Erythroblast (primary cell): Measurements from ENCODE around the gene TRIM69.
"Not testable (repeated sequence)": the region's sequence is repeated elsewhere in the genome, so short reads cannot be mapped to it uniquely, and the experiment has no call there.

Experiments
- DNase-seq, 2 experiments: peaks; one replicate each; lab custom pipeline; 2025; lab: John Stamatoyannopoulos, UW
- GATA1 ChIP-seq: IDR thresholded peaks from 2 replicates; pipeline ENCODE4 v1.6.1; 2011; ENCODE audit warnings: low read depth, mild to moderate bottlenecking, control low read depth, low read length, moderate library complexity
- POLR2A ChIP-seq: IDR thresholded peaks from 2 replicates; pipeline ENCODE4 v1.6.1; 2011; ENCODE audit warnings: mild to moderate bottlenecking, low read length

Gene TRIM69

DNA sequence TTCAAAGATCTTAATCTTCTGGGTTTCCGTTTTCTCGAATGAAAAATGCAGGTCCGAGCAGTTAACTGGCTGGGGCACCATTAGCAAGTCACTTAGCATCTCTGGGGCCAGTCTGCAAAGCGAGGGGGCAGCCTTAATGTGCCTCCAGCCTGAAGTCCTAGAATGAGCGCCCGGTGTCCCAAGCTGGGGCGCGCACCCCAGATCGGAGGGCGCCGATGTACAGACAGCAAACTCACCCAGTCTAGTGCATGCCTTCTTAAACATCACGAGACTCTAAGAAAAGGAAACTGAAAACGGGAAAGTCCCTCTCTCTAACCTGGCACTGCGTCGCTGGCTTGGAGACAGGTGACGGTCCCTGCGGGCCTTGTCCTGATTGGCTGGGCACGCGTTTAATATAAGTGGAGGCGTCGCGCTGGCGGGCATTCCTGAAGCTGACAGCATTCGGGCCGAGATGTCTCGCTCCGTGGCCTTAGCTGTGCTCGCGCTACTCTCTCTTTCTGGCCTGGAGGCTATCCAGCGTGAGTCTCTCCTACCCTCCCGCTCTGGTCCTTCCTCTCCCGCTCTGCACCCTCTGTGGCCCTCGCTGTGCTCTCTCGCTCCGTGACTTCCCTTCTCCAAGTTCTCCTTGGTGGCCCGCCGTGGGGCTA is 25.1 kb upstream of the TRIM69 start, which contains the start of the genes B2M and PATL2:
TSS of gene B2M (plus strand) at position 422 of the 647 bp plus-strand sequence. CDS start at position 452, 30 bp downstream.
TSS of gene PATL2 (minus strand) at position 228 of the 647 bp plus-strand sequence. CDS start 34,833 bp downstream, outside the sequence.
- DNase-seq: peak; percentile 97 to 98
- TF ChIP-seq GATA1 (no peak), POLR2A (peak; percentile 100)

DNA sequence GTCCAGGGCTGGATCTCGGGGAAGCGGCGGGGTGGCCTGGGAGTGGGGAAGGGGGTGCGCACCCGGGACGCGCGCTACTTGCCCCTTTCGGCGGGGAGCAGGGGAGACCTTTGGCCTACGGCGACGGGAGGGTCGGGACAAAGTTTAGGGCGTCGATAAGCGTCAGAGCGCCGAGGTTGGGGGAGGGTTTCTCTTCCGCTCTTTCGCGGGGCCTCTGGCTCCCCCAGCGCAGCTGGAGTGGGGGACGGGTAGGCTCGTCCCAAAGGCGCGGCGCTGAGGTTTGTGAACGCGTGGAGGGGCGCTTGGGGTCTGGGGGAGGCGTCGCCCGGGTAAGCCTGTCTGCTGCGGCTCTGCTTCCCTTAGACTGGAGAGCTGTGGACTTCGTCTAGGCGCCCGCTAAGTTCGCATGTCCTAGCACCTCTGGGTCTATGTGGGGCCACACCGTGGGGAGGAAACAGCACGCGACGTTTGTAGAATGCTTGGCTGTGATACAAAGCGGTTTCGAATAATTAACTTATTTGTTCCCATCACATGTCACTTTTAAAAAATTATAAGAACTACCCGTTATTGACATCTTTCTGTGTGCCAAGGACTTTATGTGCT is 24.5 kb upstream of the TRIM69 start:
- peak; percentile 79 to 86 for DNase-seq
- TF ChIP-seq GATA1 (no peak), POLR2A (no peak)

DNA sequence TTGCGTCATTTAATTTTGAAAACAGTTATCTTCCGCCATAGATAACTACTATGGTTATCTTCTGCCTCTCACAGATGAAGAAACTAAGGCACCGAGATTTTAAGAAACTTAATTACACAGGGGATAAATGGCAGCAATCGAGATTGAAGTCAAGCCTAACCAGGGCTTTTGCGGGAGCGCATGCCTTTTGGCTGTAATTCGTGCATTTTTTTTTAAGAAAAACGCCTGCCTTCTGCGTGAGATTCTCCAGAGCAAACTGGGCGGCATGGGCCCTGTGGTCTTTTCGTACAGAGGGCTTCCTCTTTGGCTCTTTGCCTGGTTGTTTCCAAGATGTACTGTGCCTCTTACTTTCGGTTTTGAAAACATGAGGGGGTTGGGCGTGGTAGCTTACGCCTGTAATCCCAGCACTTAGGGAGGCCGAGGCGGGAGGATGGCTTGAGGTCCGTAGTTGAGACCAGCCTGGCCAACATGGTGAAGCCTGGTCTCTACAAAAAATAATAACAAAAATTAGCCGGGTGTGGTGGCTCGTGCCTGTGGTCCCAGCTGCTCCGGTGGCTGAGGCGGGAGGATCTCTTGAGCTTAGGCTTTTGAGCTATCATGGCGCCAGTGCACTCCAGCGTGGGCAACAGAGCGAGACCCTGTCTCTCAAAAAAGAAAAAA is 23.9 kb upstream of the TRIM69 start:
- no peak for TF ChIP-seq POLR2A
- TF ChIP-seq GATA1: no peak
- DNase-seq: peak; percentile 86 to 89

DNA sequence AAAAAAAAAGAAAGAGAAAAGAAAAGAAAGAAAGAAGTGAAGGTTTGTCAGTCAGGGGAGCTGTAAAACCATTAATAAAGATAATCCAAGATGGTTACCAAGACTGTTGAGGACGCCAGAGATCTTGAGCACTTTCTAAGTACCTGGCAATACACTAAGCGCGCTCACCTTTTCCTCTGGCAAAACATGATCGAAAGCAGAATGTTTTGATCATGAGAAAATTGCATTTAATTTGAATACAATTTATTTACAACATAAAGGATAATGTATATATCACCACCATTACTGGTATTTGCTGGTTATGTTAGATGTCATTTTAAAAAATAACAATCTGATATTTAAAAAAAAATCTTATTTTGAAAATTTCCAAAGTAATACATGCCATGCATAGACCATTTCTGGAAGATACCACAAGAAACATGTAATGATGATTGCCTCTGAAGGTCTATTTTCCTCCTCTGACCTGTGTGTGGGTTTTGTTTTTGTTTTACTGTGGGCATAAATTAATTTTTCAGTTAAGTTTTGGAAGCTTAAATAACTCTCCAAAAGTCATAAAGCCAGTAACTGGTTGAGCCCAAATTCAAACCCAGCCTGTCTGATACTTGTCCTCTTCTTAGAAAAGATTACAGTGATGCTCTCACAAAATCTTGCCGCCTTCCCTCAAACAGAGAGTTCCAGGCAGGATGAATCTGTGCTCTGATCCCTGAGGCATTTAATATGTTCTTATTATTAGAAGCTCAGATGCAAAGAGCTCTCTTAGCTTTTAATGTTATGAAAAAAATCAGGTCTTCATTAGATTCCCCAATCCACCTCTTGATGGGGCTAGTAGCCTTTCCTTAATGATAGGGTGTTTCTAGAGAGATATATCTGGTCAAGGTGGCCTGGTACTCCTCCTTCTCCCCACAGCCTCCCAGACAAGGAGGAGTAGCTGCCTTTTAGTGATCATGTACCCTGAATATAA is 23.0 kb upstream of the TRIM69 start:
- peak; percentile 38 to 56 for DNase-seq
- TF ChIP-seq GATA1: no peak
- no peak for TF ChIP-seq POLR2A

DNA sequence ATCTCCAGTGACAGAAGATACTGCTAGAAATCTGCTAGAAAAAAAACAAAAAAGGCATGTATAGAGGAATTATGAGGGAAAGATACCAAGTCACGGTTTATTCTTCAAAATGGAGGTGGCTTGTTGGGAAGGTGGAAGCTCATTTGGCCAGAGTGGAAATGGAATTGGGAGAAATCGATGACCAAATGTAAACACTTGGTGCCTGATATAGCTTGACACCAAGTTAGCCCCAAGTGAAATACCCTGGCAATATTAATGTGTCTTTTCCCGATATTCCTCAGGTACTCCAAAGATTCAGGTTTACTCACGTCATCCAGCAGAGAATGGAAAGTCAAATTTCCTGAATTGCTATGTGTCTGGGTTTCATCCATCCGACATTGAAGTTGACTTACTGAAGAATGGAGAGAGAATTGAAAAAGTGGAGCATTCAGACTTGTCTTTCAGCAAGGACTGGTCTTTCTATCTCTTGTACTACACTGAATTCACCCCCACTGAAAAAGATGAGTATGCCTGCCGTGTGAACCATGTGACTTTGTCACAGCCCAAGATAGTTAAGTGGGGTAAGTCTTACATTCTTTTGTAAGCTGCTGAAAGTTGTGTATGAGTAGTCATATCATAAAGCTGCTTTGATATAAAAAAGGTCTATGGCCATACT is 21.1 kb upstream of the TRIM69 start:
- no peak for DNase-seq
- TF ChIP-seq POLR2A (no peak), GATA1 (no peak)

DNA sequence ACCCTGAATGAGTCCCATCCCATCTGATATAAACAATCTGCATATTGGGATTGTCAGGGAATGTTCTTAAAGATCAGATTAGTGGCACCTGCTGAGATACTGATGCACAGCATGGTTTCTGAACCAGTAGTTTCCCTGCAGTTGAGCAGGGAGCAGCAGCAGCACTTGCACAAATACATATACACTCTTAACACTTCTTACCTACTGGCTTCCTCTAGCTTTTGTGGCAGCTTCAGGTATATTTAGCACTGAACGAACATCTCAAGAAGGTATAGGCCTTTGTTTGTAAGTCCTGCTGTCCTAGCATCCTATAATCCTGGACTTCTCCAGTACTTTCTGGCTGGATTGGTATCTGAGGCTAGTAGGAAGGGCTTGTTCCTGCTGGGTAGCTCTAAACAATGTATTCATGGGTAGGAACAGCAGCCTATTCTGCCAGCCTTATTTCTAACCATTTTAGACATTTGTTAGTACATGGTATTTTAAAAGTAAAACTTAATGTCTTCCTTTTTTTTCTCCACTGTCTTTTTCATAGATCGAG is 20.5 kb upstream of the TRIM69 start:
- TF ChIP-seq GATA1: no peak
- no peak for TF ChIP-seq POLR2A
- DNase-seq: no peak

DNA sequence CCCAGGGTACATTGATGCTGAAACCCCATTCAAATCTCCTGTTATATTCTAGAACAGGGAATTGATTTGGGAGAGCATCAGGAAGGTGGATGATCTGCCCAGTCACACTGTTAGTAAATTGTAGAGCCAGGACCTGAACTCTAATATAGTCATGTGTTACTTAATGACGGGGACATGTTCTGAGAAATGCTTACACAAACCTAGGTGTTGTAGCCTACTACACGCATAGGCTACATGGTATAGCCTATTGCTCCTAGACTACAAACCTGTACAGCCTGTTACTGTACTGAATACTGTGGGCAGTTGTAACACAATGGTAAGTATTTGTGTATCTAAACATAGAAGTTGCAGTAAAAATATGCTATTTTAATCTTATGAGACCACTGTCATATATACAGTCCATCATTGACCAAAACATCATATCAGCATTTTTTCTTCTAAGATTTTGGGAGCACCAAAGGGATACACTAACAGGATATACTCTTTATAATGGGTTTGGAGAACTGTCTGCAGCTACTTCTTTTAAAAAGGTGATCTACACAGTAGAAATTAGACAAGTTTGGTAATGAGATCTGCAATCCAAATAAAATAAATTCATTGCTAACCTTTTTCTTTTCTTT is 19.2 kb upstream of the TRIM69 start:
- TF ChIP-seq POLR2A: no peak
- TF ChIP-seq GATA1: no peak
- no peak for DNase-seq

DNA sequence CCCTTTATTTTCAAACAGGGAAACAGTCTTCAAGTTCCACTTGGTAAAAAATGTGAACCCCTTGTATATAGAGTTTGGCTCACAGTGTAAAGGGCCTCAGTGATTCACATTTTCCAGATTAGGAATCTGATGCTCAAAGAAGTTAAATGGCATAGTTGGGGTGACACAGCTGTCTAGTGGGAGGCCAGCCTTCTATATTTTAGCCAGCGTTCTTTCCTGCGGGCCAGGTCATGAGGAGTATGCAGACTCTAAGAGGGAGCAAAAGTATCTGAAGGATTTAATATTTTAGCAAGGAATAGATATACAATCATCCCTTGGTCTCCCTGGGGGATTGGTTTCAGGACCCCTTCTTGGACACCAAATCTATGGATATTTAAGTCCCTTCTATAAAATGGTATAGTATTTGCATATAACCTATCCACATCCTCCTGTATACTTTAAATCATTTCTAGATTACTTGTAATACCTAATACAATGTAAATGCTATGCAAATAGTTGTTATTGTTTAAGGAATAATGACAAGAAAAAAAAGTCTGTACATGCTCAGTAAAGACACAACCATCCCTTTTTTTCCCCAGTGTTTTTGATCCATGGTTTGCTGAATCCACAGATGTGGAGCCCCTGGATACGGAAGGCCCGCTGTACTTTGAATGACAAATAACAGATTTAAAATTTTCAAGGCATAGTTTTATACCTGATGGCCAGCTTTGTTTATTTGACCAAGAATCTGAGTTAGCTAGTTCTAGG is 18.0 kb upstream of the TRIM69 start:
- DNase-seq: no peak
- TF ChIP-seq POLR2A: no peak
- TF ChIP-seq GATA1: no peak

DNA sequence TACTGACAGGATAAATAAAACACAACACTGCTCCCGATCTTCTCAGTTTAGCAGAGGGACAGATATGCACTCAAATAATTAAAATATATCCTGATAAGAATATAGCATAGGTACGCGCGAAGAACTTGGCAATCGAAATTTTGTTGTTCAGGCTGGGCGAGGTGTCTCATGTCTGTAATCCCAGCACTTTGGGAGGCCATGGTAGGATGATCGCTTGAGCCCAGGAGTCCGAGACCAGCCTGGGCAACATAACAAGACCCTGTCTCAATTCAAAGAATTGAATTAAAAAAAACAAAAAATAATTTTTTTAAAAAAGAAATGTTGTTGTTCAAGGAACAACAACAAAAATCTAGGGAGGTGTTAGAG is 17.4 kb upstream of the TRIM69 start:
- TF ChIP-seq GATA1 (no peak), POLR2A (no peak)
- no peak for DNase-seq

DNA sequence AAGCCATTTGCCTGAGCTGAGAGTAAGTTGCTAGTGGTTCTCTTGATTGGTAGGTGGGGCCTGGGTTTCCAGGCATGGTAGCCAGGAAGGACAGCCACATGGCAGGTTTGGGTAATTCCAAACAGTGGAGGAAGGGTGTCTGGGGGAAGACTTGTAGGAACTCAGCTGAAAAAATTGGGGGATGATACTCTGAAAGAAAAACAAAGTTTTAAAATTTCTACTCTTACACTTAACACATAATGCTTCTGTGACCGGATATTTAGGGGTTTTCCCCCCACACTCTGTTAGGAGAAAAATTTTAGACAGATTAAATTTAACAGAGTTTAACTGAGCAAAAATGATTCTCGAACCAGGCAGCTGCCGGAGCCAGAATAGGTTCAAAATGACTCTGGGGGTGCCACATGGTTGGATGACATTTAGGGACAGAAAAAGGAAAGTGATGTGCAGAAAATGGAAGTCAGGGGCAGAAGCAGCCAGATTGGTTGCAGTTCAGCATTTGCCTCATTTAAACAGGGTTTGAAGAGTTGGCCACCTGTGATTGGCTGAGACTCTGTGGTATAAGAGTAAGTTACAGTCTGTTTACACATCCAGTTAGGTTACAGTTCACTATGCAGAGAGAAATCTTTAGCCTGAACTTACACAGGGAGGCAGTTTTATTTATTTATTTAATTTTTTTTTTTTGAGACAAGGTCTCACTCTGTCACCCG is 16.9 kb upstream of the TRIM69 start:
- no peak for DNase-seq
- TF ChIP-seq GATA1 (no peak), POLR2A (no peak)

DNA sequence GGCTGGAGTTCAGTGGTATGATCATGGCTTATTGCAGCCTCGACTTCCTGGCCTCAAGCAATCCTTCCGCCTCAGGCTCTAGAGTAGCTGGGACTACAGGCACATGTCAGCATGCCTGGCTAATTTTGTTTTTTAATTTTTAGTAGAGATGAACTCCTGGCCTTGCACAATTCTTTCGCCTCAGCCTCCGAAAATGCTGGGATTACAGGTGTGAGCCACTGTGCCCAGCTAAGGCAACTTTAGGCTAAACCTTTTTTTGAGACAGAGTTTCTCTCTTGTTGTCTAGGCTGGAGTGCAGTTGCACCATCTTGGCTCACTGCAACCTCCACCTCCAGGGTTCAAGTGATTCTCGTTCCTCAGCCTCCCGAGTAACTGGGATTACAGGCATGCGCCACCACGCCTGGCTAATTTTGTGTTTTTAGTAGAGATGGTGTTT is 16.3 kb upstream of the TRIM69 start:
- DNase-seq: not testable (repeated sequence)
